B cell (primary cell): ENCODE results near the gene NYNRIN. TPM values are rescaled to one million over a fixed set of nuclear protein-coding genes. Genes with fewer than 3 reads are reported as not detected.

ENCODE experiments used
- ATAC-seq: fragments of 200-7000 bp; cut with Tn5 transposase; one replicate; pipeline ENCODE4 v1.10.0; 2021; ENCODE audit warnings: low read depth, mild to moderate bottlenecking, moderate number of reproducible peaks, moderate library complexity
- CTCF ChIA-PET: fragments of 350-600 bp; sonication (Branson Sonifier 250); formaldehyde crosslinking; loops from one replicate; lab custom pipeline; 2021; ENCODE audit warnings: antibody characterized with exemption, inconsistent platforms; lab: Charles Lee
- POLR2A ChIA-PET: fragments of 350-600 bp; sonication (Branson Sonifier 250); formaldehyde crosslinking; loops from one replicate; lab custom pipeline; 2021; ENCODE audit warnings: antibody characterized with exemption; lab: Charles Lee
- DNase-seq: peaks from one replicate; pipeline ENCODE4 v3.0.0; 2013
- H2AFZ ChIP-seq: 2 replicates; pipeline ENCODE4 v1.6.1; 2012; ENCODE audit warnings: mild to moderate bottlenecking, low read depth, low read length; ENCODE audit not compliant: insufficient read depth, poor library complexity, severe bottlenecking
- H3K27ac ChIP-seq, 2 donors: 1 replicate in 1 of 2; 2 replicates in 1 of 2; pipeline ENCODE4 v1.5.1; 2012 to 2013; ENCODE audit warnings: low read length in 2 of 2, mild to moderate bottlenecking in 2 of 2, moderate library complexity in 1 of 2
- H3K27me3 ChIP-seq, 4 experiments: fragments of 200-600 bp in 1 of 4; sonication (generic) in 1 of 4; replicated peaks in 1 of 4; 1 replicate in 2 of 4; 2 replicates in 2 of 4; pipeline versions ENCODE4 v1.6.1 to v1.7.0; 2013 to 2016; ENCODE audit warnings: low read length in 3 of 4, mild to moderate bottlenecking in 2 of 4, mixed read lengths in 1 of 4, moderate library complexity in 1 of 4; ENCODE audit not compliant: insufficient read depth in 4 of 4, control insufficient read depth in 3 of 4; ENCODE audit errors: control extremely low read depth in 1 of 4
- H3K36me3 ChIP-seq, 2 experiments: replicated peaks in 1 of 2; 1 replicate in 1 of 2; 2 replicates in 1 of 2; pipeline versions ENCODE4 v1.6.1 to v1.7.1; 2013; ENCODE audit warnings: low read length in 1 of 2; ENCODE audit not compliant: insufficient read depth in 2 of 2, control insufficient read depth in 1 of 2; ENCODE audit errors: control extremely low read depth in 1 of 2, extremely low read depth in 1 of 2
- H3K4me1 ChIP-seq, 2 donors: fragments of 200-600 bp in 1 of 2; sonication (generic) in 1 of 2; 1 replicate in 1 of 2; 2 replicates in 1 of 2; pipeline versions ENCODE4 v1.5.1 to v1.6.1; 2013 to 2017; ENCODE audit warnings: low read length in 2 of 2; ENCODE audit not compliant: control insufficient read depth in 2 of 2, insufficient read depth in 2 of 2
- H3K4me2 ChIP-seq: replicated peaks from 2 replicates; pipeline ENCODE3; 2012; ENCODE audit warnings: mild to moderate bottlenecking, low read depth, low read length; ENCODE audit not compliant: poor library complexity, severe bottlenecking
- H3K4me3 ChIP-seq, 5 experiments: fragments of 200-600 bp in 1 of 5; sonication (generic) in 1 of 5; 1 replicate in 3 of 5; 2 replicates in 2 of 5; pipeline versions ENCODE4 v1.5.1 to v1.7.0; 2011 to 2016; ENCODE audit warnings: low read length in 4 of 5, mild to moderate bottlenecking in 4 of 5, low read depth in 2 of 5, control low read depth in 1 of 5, moderate library complexity in 1 of 5; ENCODE audit not compliant: insufficient read depth in 1 of 5; ENCODE audit errors: control extremely low read depth in 1 of 5, extremely low read depth in 1 of 5
- H3K79me2 ChIP-seq: fragments of 200-600 bp; sonication (generic); one replicate; pipeline ENCODE4 v1.6.0; 2016; ENCODE audit warnings: low read length; ENCODE audit not compliant: control insufficient read depth, insufficient read depth
- H3K9ac ChIP-seq: fragments of 200-600 bp; sonication (generic); 2 replicates; pipeline ENCODE4 v1.6.1; 2017; ENCODE audit warnings: mild to moderate bottlenecking, low read length, moderate library complexity
- H3K9me3 ChIP-seq, 3 donors: one replicate each; pipeline versions ENCODE4 v1.6.1 to v1.7.1; 2013; ENCODE audit warnings: low read length in 2 of 3; ENCODE audit not compliant: control insufficient read depth in 2 of 3, insufficient read depth in 1 of 3; ENCODE audit errors: control extremely low read depth in 1 of 3
- H4K20me1 ChIP-seq: 2 replicates; pipeline ENCODE4 v1.6.0; 2012; ENCODE audit warnings: mild to moderate bottlenecking, low read length; ENCODE audit not compliant: insufficient read depth, control insufficient read depth, poor library complexity, severe bottlenecking
- H3K27ac Mint-ChIP-seq: one replicate; pipeline ENCODE4 v1.8.0; 2021; ENCODE audit warnings: mixed read lengths
- H3K27me3 Mint-ChIP-seq: one replicate; pipeline ENCODE4 v1.8.0; 2021; ENCODE audit warnings: mixed read lengths
- H3K4me1 Mint-ChIP-seq: one replicate; pipeline ENCODE4 v1.8.0; 2021; ENCODE audit warnings: mixed read lengths
- H3K4me3 Mint-ChIP-seq: one replicate; pipeline ENCODE4 v1.8.0; 2021; ENCODE audit warnings: mixed read lengths
- H3K9me3 Mint-ChIP-seq: one replicate; pipeline ENCODE4 v1.8.0; 2022; ENCODE audit warnings: mixed read lengths; ENCODE audit not compliant: insufficient read depth
- EZH2 ChIP-seq: IDR thresholded peaks from 2 replicates; pipeline ENCODE4 v1.6.1; 2012; ENCODE audit warnings: borderline replicate concordance, low read depth, mild to moderate bottlenecking, moderate library complexity, low read length; ENCODE audit not compliant: insufficient read depth, poor library complexity, severe bottlenecking
- WGBS: methylation state at CpG from one replicate; pipeline ENCODE4 v1.1.5; 2013; ENCODE audit warnings: missing lambda C conversion rate; ENCODE audit not compliant: insufficient coverage; 5-methylcytosine and 5-hydroxymethylcytosine counted together
- intact Hi-C: fragments of 100-400 bp; cut with micrococcal nuclease; formaldehyde crosslinking; loops from one replicate; pipeline ENCODE4 v1.10.0; 2022
- polyA plus RNA-seq: library from polyadenylated mRNA; depleted of rRNA; stranded (reverse); fragments of >200 nt; gene quantifications from 2 replicates; pipeline ENCODE4 v1.2.3, GENCODE V29; 2012
- total RNA-seq, 2 donors: library from RNA; stranded (reverse); fragments of 120-200 nt in 1 of 2; gene quantifications; 1 replicate in 1 of 2; 2 replicates in 1 of 2; pipeline versions ENCODE4 v1.2.3 to v1.2.4, GENCODE V29; 2013 to 2022
- TF ChIP-seq, protein P1 (sequence below): fragments of 200-600 bp; IDR thresholded peaks from one replicate; pipeline ENCODE4 v1.8.0; 2022; ENCODE audit warnings: antibody characterized with exemption, mild to moderate bottlenecking

Gene NYNRIN
- total and polyA plus RNA-seq, 2 donors (not counting 1 experiment from before 2014, with no cell fraction given), result 0.04 to 0.34 TPM

DNA sequence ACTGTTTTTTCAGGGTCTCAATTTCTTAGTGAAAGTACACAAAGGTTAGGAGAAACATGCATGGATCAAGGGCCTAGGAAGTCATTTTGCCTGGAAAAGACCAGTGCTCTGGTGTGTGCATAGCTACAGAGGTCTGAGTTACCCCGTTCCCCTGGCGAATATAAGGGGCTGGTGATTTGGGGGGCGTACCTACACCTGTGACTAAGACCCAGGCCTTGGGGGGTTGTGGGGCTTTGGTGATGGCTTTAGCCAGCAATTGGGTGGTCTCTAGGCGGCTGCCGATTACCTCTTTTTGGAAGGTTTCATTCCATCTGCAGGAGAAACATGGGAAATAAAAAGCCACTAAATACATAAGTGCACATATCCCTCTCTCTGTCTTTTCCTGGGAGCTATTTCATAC is 42.7 kb downstream of the NYNRIN start:
- Histone ChIP-seq H3K4me1 (peaks cover 30 to 38% of the 10 kb centered on the region in 2 donors), H3K9ac (peak overlapping the region; percentile 89), H3K27me3 (no peaks in the 10 kb centered on the region), H2AFZ (peak overlapping the region; percentile 72), H3K4me3 (peak overlapping the region in 4 of 5 experiments; percentile 86 to 97 (median 93)), H4K20me1 (peaks cover 53% of the 10 kb centered on the region), H3K27ac (peak overlapping the region; percentile 96), H3K9me3 (no peaks in the 10 kb centered on the region), H3K36me3 (peaks cover 0 to 44% of the 10 kb centered on the region in 2 experiments), H3K4me2 (peak overlapping the region; percentile 86), H3K79me2 (peaks cover 33% of the 10 kb centered on the region)
- 82% methylated on average over 2 of the region's 5 CpGs for WGBS
- H3K4me3 Mint-ChIP-seq, result peak overlapping the region; percentile 97
- H3K27ac Mint-ChIP-seq, result peak overlapping the region; percentile 98
- TF ChIP-seq, protein P1, sequence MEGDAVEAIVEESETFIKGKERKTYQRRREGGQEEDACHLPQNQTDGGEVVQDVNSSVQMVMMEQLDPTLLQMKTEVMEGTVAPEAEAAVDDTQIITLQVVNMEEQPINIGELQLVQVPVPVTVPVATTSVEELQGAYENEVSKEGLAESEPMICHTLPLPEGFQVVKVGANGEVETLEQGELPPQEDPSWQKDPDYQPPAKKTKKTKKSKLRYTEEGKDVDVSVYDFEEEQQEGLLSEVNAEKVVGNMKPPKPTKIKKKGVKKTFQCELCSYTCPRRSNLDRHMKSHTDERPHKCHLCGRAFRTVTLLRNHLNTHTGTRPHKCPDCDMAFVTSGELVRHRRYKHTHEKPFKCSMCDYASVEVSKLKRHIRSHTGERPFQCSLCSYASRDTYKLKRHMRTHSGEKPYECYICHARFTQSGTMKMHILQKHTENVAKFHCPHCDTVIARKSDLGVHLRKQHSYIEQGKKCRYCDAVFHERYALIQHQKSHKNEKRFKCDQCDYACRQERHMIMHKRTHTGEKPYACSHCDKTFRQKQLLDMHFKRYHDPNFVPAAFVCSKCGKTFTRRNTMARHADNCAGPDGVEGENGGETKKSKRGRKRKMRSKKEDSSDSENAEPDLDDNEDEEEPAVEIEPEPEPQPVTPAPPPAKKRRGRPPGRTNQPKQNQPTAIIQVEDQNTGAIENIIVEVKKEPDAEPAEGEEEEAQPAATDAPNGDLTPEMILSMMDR, result no peak
- TF ChIP-seq EZH2, result no peak
- ATAC-seq (no peak), DNase-seq (no peak)
- H3K27me3 Mint-ChIP-seq, result no peaks in the 10 kb centered on the region
- H3K9me3 Mint-ChIP-seq, result no peaks in the 10 kb centered on the region
- H3K4me1 Mint-ChIP-seq, result peaks cover 57% of the 10 kb centered on the region
- ChIA-PET POLR2A (interaction anchor here (0.8 to 2.2 kb wide), 3 partner anchors 10 to 109 kb away, joined by 3 to 18 read pairs (median 4); partner anchors contain the start of genes CBLN3 and KHNYN), CTCF (interaction anchor here (0.7 to 5.0 kb wide), 6 partner anchors 11 to 254 kb away, joined by 3 to 56 read pairs (median 4); partner anchors contain the start of genes CBLN3, KHNYN and RIPK3)
- intact Hi-C loops, result loop anchor here (5.0 kb wide), 1 partner anchor 874 kb away; the partner anchor contains the start of gene AP1G2

DNA sequence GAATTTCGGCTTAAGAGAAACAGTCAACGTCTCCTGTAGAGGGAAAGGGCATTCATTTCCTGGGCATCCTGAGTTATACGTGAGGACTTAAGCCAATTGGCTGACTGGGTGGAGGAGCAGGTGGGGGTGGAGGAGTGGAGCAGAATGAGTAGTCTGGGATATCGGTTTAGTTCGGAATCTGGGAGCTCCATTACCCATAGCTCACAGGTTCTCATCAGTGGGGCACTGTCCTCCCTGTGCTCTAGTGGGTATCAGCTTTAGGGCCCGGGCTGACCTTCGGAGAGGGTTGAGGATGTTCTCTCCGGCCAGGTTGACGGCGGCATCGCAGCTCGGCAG is 43.1 kb downstream of the NYNRIN start:
- H2AFZ ChIP-seq, result peak overlapping the region; percentile 72
- peaks cover 54% of the 10 kb centered on the region for H3K4me1 Mint-ChIP-seq
- WGBS, result 5% methylated on average over 10 of the region's 12 CpGs

More for the DNA sequence above, 43.1 kb downstream of the NYNRIN start:
- H3K9me3 Mint-ChIP-seq, result no peaks in the 10 kb centered on the region
- DNase-seq, result no peak
- Histone ChIP-seq H3K9ac (peak overlapping the region; percentile 89), H4K20me1 (peaks cover 49% of the 10 kb centered on the region), H3K4me3 (peak overlapping the region; percentile 43 to 97 (median 92)), H3K79me2 (peaks cover 33% of the 10 kb centered on the region), H3K27ac (peak overlapping the region; percentile 96), H3K4me2 (peak overlapping the region; percentile 86), H3K9me3 (no peaks in the 10 kb centered on the region), H3K4me1 (peaks cover 26 to 35% of the 10 kb centered on the region in 2 donors), H3K36me3 (peaks cover 0 to 40% of the 10 kb centered on the region in 2 experiments), H3K27me3 (no peaks in the 10 kb centered on the region)
- H3K4me3 Mint-ChIP-seq, result peak overlapping the region; percentile 97
- TF ChIP-seq, protein P1, result no peak
- TF ChIP-seq EZH2, result no peak
- intact Hi-C loops, result loop anchor here (1.0 to 5.0 kb wide), 8 partner anchors 11 to 1141 kb away; partner anchors contain the start of genes AP1G2, DCAF11, GMPR2 and NEDD8
- no peaks in the 10 kb centered on the region for H3K27me3 Mint-ChIP-seq
- POLR2A ChIA-PET, result interaction anchor here (0.8 to 2.2 kb wide), 3 partner anchors 10 to 110 kb away, joined by 3 to 18 read pairs (median 4); partner anchors contain the start of genes CBLN3 and KHNYN
- no peak for ATAC-seq
- CTCF ChIA-PET, result interaction anchor here (0.7 to 5.0 kb wide), 7 partner anchors 11 to 255 kb away, joined by 3 to 56 read pairs (median 4); partner anchors contain the start of genes CBLN3, KHNYN and RIPK3
- peak overlapping the region; percentile 98 for H3K27ac Mint-ChIP-seq
